SH-SY5Y (cell line): ENCODE data around the gene FRMD4A.

Experiments
- GATA2 ChIP-seq: IDR thresholded peaks from 2 replicates; pipeline ENCODE4 v1.6.1; 2011; ENCODE audit warnings: mild to moderate bottlenecking, low read depth, low read length
- GATA3 ChIP-seq: IDR thresholded peaks from 2 replicates; pipeline ENCODE4 v1.6.1; 2011; ENCODE audit warnings: low read depth, mild to moderate bottlenecking, low read length, moderate library complexity

DNA sequence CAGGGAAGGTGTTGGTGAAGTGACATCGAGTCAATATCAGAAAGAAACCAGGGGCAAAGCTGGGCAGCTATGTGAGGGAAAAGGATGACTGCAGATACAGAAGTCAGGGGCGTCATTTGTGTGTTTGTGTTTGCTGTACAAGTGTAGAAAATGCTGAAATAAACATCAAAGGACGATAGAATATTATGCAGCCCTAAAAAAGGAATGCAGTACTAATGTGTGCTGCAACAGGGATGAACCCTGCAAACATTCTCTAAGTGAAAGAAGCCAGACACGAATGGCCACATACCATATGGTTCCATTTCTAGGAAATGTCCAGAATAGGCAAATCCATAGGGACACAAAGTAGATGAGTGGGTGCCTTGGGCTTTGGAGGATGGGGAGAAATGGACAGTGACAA is 610.0 kb downstream of the FRMD4A start:
- no peak for TF ChIP-seq GATA3
- TF ChIP-seq GATA2, result no peak
